SK-N-SH treated with all-trans-retinoic acid at 6 μM for 48 hours (cell line): Measurements from ENCODE around the gene GPR3.

Experiments
- ATAC-seq: fragments of 200-7000 bp; cut with Tn5 transposase; 3 replicates; pipeline ENCODE4 v1.9.1; 2020; ENCODE audit warnings: mild to moderate bottlenecking, moderate library complexity
- ARNTL ChIP-seq: fragments of 450-650 bp; formaldehyde crosslinking; IDR thresholded peaks from 2 replicates; pipeline ENCODE4 v1.5.0; 2020; ENCODE audit warnings: low read depth, mild to moderate bottlenecking, moderate library complexity, borderline replicate concordance
- BACH2 ChIP-seq: fragments of 250-450 bp; sonication (Bioruptor Pico); IDR thresholded peaks from 2 replicates; pipeline ENCODE4 v1.9.0; 2021; ENCODE audit warnings: mild to moderate bottlenecking, borderline replicate concordance
- CSDC2 ChIP-seq: fragments of 250-450 bp; sonication (Bioruptor Pico); IDR thresholded peaks from 2 replicates; pipeline ENCODE4 v1.5.0; 2020; ENCODE audit warnings: mild to moderate bottlenecking, moderate library complexity
- ESRRG ChIP-seq: fragments of 250-450 bp; sonication (Bioruptor Pico); IDR thresholded peaks from 2 replicates; pipeline ENCODE4 v1.6.1; 2021; ENCODE audit warnings: mild to moderate bottlenecking
- GLIS3 ChIP-seq: fragments of 250-450 bp; sonication (Bioruptor Pico); IDR thresholded peaks from 2 replicates; pipeline ENCODE4 v1.5.0; 2020; ENCODE audit warnings: mild to moderate bottlenecking, moderate library complexity
- ISL1 ChIP-seq: fragments of 250-450 bp; sonication (Bioruptor Pico); IDR thresholded peaks from 2 replicates; pipeline ENCODE4 v2.1.2; 2022; ENCODE audit warnings: mild to moderate bottlenecking, moderate library complexity
- OSR1 ChIP-seq: fragments of 250-450 bp; sonication (Bioruptor Pico); IDR thresholded peaks from 2 replicates; pipeline ENCODE4 v1.8.0; 2022; ENCODE audit warnings: moderate library complexity, mild to moderate bottlenecking, inconsistent platforms
- PATZ1 ChIP-seq: fragments of 250-450 bp; sonication (Bioruptor Pico); IDR thresholded peaks from 2 replicates; pipeline ENCODE4 v1.8.0; 2020; ENCODE audit warnings: mild to moderate bottlenecking, moderate library complexity, borderline replicate concordance
- PPARA ChIP-seq: fragments of 250-450 bp; sonication (Bioruptor Pico); IDR thresholded peaks from 2 replicates; pipeline ENCODE4 v1.5.0; 2020; ENCODE audit warnings: mild to moderate bottlenecking, borderline replicate concordance
- RARB ChIP-seq: fragments of 250-450 bp; sonication (Bioruptor Pico); IDR thresholded peaks from 2 replicates; pipeline ENCODE4 v1.8.0; 2021; ENCODE audit warnings: mild to moderate bottlenecking, moderate library complexity
- SNAI2 ChIP-seq: fragments of 250-450 bp; sonication (Bioruptor Pico); IDR thresholded peaks from 2 replicates; pipeline ENCODE4 v1.5.0; 2020; ENCODE audit warnings: mild to moderate bottlenecking, moderate library complexity
- TOX ChIP-seq: fragments of 250-450 bp; sonication (Bioruptor Pico); IDR thresholded peaks from 2 replicates; pipeline ENCODE4 v1.8.0; 2021; ENCODE audit warnings: mild to moderate bottlenecking, moderate library complexity, borderline replicate concordance
- TSHZ2 ChIP-seq: fragments of 250-450 bp; sonication (Bioruptor Pico); IDR thresholded peaks from 2 replicates; pipeline ENCODE4 v1.5.0; 2020; ENCODE audit warnings: mild to moderate bottlenecking, moderate library complexity
- ZC3H10 ChIP-seq: fragments of 250-450 bp; sonication (Bioruptor Pico); IDR thresholded peaks from 2 replicates; pipeline ENCODE4 v1.5.1; 2021; ENCODE audit warnings: mild to moderate bottlenecking, moderate library complexity
- ZFP3 ChIP-seq: fragments of 250-450 bp; sonication (Bioruptor Pico); IDR thresholded peaks from 2 replicates; pipeline ENCODE4 v1.5.0; 2020; ENCODE audit warnings: mild to moderate bottlenecking, moderate library complexity
- ZNF565 ChIP-seq: fragments of 450-650 bp; formaldehyde crosslinking; conservative IDR thresholded peaks from 2 replicates; pipeline ENCODE4 v1.5.0; 2020; ENCODE audit warnings: low read depth, mild to moderate bottlenecking, moderate library complexity
- ZNF8 ChIP-seq: fragments of 450-650 bp; formaldehyde crosslinking; IDR thresholded peaks from 2 replicates; pipeline ENCODE4 v1.5.0; 2020; ENCODE audit warnings: mild to moderate bottlenecking, moderate library complexity
- TF ChIP-seq, protein P1 (sequence below): fragments of 250-450 bp; sonication (Bioruptor Pico); IDR thresholded peaks from 2 replicates; pipeline ENCODE4 v1.5.1; 2020; ENCODE audit warnings: low read depth, mild to moderate bottlenecking, moderate library complexity
- TF ChIP-seq, protein P2 (sequence below): fragments of 250-450 bp; sonication (Bioruptor Pico); IDR thresholded peaks from 2 replicates; pipeline ENCODE4 v1.8.0; 2021; ENCODE audit warnings: low read depth, mild to moderate bottlenecking, moderate library complexity, borderline replicate concordance

Gene GPR3, protein sequence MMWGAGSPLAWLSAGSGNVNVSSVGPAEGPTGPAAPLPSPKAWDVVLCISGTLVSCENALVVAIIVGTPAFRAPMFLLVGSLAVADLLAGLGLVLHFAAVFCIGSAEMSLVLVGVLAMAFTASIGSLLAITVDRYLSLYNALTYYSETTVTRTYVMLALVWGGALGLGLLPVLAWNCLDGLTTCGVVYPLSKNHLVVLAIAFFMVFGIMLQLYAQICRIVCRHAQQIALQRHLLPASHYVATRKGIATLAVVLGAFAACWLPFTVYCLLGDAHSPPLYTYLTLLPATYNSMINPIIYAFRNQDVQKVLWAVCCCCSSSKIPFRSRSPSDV

GRCh38 chr1:27392096-27392777 lies at the start of gene GPR3:
TSS of gene GPR3 (plus strand) at chr1:27392622. CDS start at chr1:27393799, 1,177 bp downstream.
- 0 out of 2 replicates have a peak, but pooled peaks have one; percentile 43 for TF ChIP-seq PATZ1 (CRISPR knock-in tag)
- TF ChIP-seq ZFP3 (CRISPR knock-in tag), result no peak
- TF ChIP-seq, all 23 proteins: peak for 1
- peak; percentile 83 for ATAC-seq

GRCh38 chr1:27342778-27343638 lies 49.4 kb upstream of the GPR3 start:
- TF ChIP-seq RARB (CRISPR knock-in tag), result no peak
- no peak for TF ChIP-seq ESRRG
- TF ChIP-seq BACH2 (CRISPR knock-in tag), result no peak
- no peak for TF ChIP-seq CSDC2
- TF ChIP-seq TOX (CRISPR knock-in tag), result no peak
- no peak for TF ChIP-seq ISL1 (CRISPR knock-in tag)
- no peak for TF ChIP-seq GLIS3 (CRISPR knock-in tag)
- TF ChIP-seq ZNF565, result no peak
- TF ChIP-seq, protein P1, sequence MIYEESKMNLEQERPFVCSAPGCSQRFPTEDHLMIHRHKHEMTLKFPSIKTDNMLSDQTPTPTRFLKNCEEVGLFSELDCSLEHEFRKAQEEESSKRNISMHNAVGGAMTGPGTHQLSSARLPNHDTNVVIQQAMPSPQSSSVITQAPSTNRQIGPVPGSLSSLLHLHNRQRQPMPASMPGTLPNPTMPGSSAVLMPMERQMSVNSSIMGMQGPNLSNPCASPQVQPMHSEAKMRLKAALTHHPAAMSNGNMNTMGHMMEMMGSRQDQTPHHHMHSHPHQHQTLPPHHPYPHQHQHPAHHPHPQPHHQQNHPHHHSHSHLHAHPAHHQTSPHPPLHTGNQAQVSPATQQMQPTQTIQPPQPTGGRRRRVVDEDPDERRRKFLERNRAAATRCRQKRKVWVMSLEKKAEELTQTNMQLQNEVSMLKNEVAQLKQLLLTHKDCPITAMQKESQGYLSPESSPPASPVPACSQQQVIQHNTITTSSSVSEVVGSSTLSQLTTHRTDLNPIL (CRISPR knock-in tag), result no peak
- TF ChIP-seq, protein P2, sequence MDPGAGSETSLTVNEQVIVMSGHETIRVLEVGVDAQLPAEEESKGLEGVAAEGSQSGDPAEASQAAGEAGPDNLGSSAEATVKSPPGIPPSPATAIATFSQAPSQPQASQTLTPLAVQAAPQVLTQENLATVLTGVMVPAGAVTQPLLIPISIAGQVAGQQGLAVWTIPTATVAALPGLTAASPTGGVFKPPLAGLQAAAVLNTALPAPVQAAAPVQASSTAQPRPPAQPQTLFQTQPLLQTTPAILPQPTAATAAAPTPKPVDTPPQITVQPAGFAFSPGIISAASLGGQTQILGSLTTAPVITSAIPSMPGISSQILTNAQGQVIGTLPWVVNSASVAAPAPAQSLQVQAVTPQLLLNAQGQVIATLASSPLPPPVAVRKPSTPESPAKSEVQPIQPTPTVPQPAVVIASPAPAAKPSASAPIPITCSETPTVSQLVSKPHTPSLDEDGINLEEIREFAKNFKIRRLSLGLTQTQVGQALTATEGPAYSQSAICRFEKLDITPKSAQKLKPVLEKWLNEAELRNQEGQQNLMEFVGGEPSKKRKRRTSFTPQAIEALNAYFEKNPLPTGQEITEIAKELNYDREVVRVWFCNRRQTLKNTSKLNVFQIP (CRISPR knock-in tag), result no peak
- no peak for TF ChIP-seq ARNTL (CRISPR knock-in tag)
- no peak for TF ChIP-seq ZC3H10 (CRISPR knock-in tag)
- TF ChIP-seq PPARA (CRISPR knock-in tag), result no peak
- no peak for TF ChIP-seq OSR1 (CRISPR knock-in tag)
- TF ChIP-seq PATZ1 (CRISPR knock-in tag), result no peak
- no peak for TF ChIP-seq SNAI2 (CRISPR knock-in tag)
- TF ChIP-seq ZNF8 (CRISPR knock-in tag), result no peak
- no peak for TF ChIP-seq TSHZ2
- no peak for ATAC-seq
